HG03045 (cell line): Measurements from ENCODE around the gene TMEM198.

Experiments used
- ATAC-seq: cut with Tn5 transposase; IDR thresholded peaks from one replicate; pipeline ENCODE4 v1.9.1; 2021; ENCODE audit warnings: mild to moderate bottlenecking, moderate library complexity; ENCODE audit not compliant: unreplicated experiment

Gene TMEM198

DNA sequence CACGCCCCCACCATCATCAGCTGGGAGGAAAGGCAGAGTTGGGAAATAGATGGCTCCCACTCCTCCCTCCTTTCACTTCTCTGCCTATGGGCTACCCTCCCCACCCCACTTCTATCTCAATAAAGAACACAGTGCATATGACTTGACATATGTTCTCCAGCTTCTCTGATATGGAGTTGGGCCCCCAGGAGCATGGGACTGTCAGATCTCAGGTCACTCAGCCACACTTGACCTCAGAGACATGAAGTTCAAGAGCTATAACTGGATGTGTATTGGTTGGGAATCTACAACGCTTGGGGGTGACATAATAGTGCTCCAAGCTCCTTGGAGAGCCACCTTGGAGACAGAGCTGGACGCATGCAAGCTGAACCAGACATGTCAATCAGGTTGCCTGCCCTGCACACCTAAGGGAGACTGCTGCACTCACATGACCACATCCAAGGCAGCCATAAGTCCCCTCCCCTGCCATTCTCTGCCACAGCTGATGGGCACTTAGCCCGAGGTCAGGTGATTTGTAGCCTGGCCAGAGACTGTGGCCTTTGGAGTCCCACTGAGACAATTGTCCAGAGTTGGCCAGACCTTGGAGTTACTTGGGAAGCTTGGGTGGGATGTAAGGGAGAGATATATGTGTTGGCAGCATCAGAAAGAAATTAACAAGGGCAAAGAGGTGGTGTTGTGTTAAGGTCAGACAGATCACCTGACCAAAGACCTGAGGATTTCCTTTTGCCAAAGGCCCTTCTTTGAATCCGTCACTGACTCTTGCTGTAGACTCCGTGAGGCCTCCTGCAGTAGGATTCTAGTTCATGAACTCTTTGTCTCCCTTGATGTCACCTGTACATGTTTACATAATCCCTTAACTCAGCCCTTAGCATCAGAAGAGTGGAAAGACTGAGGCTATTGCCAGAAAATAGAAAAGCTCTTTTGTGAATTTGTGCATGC, 32.0 kb downstream of the TMEM198 start:
- no peak for ATAC-seq

DNA sequence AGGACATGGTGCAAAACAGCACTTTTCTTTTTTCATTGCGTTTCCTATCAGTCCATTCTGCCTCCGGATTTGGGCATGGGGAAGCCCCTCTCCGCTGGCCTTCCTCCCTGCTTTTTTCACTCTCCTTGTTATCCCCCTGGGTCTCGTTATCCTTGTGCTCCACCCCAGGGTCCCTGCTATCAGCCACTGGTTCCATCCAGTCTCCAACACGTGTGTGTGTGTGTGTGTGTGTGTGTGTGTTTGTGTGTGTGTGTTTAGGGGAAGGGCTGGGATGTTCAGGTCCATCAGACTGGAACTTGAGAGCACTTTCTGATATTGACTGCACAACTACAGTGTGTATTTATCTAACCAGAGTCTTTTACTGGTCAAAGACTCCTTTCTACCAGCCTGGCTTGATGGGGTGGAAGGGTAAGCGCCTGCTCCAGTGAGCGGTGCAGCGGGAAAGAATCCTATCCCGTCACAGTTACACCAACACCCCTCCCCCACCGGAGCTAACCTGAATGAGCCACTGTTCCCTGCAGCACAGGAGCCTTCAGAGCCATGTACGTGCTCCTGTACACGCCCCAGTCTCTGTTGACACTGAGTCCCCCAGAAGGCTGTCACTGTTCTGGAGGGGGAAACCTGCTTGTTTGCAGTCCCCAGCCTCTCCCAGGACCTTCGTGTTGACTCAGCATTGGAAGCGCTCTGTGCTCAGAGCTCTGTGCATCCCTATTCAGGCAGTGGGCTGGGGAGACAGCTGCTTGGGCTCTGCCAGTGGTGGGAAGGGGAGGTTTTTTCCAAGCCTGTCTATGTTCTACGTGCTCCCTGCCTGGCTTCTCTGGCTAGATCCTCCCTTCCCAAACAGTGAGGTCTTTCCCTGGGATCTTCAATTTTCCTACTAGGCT, 32.9 kb downstream of the TMEM198 start:
- ATAC-seq = no peak

GRCh38 chr2:219578811-219579613, 35.2 kb downstream of the TMEM198 start:
- ATAC-seq = no peak

DNA sequence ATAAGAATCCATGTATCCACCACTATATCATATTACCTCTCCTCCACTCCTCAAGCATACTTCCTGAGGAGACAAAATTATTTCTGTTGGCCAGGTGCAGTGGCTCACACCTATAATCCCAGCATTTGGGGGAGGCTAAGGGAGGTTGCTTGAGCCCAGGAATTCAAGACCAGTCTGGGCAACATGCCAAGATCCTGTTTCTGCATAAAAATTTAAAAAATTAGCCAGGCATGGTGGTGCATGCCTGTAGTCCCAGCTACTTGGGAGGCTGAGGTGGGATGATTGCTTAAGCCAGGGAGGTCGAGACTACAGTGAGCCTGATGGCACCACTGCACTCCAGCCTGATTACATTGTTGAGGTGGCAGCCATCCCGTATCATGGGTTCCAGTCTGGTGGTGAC, 37.5 kb downstream of the TMEM198 start:
- ATAC-seq = no peak

GRCh38 chr2:219591091-219591490, 47.3 kb downstream of the TMEM198 start:
- ATAC-seq = no peak

- no peak for ATAC-seq
These were observed 48.9 kb downstream of the TMEM198 start for GRCh38 chr2:219592736-219593135.

- ATAC-seq = no peak
These were observed 49.3 kb downstream of the TMEM198 start for GRCh38 chr2:219593154-219593553.

DNA sequence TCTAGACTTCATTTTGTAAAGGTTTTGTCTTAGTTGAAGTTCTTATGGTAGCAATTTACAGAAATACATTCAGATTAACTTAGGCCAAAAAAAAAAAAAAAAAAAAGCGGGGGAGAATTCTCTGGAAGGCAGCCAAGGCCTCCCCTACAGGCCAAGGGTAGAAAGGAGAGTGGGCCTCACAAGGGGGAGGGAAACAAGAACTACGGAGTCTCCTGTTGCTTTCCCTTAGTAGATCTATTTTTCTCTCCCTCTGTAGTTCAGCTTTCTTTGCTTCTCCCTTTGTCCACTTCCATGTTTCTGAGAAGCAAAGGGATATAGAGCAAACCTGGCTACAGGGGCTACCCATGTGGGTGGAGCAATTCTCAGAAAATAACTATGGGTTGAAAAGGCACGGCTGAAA, 51.4 kb downstream of the TMEM198 start:
- ATAC-seq = no peak

DNA sequence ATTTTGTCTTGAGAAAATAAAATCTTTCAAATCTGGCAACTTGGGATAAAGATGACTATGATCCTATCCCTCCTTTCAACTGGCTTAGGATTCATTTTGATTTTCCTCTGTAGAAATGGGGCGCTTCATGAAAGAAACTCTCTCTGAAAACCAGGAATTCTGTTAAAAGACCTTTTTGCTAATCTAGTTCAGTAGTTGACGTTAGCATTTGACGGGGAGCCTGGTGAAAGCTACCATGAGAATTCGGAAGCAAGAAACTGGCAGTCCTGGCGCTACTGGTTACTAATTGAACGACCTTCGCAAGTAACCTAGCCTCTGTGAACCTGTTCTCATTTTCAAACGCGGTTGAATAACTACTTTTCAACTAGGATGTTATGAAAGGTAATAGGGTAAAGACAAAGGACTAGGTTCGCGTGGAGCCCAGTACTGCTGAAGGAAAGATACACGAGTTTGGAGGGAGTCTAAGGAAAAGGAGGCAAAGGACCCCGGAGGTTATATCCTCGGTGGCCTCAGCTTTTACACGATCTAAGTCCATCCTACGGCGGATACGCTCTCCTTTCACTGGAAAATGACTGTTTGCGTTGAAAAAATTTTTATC, 53.2 kb downstream of the TMEM198 start:
- ATAC-seq = peak; percentile 2

DNA sequence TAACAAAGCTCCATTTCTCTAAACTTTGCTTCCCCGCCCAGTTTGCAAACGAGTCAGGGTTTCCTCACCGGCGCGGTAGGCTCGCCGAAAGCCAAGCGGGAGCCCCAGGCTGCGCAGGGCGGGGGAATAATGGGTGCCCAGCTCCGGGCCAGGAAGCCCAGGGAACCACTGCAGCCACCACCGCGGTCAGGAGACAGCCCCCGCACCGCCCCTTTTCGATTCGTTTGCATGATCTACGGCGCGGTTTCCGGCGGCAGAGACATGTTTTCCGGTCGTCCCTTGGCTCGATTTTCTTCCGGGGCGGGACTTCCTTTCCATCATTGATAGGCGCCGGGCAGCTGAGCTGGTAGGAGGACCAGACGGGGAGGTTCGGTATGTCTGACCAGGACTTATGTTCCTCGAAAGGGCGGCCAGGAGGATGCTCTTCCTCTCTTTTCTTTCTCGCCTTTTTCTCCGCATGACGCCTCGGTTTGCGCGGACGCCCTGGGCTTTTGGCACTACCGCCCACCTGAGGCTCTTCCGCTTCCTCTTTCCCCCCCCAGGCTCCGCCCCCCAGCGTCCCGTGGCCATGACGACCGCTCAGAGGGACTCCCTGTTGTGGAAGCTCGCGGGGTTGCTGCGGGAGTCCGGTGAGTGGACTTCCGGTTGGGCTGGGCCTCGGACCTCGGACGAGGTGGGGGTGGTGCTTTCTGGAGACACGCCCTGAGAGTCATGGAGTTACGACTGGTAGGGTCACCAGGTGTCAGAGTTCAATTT, 53.9 kb downstream of the TMEM198 start, which contains the start of gene STK11IP:
TSS of gene STK11IP (plus strand) at position 306 of the 756 bp plus-strand sequence. CDS start at position 569, 263 bp downstream.
- ATAC-seq = peak; percentile 93

DNA sequence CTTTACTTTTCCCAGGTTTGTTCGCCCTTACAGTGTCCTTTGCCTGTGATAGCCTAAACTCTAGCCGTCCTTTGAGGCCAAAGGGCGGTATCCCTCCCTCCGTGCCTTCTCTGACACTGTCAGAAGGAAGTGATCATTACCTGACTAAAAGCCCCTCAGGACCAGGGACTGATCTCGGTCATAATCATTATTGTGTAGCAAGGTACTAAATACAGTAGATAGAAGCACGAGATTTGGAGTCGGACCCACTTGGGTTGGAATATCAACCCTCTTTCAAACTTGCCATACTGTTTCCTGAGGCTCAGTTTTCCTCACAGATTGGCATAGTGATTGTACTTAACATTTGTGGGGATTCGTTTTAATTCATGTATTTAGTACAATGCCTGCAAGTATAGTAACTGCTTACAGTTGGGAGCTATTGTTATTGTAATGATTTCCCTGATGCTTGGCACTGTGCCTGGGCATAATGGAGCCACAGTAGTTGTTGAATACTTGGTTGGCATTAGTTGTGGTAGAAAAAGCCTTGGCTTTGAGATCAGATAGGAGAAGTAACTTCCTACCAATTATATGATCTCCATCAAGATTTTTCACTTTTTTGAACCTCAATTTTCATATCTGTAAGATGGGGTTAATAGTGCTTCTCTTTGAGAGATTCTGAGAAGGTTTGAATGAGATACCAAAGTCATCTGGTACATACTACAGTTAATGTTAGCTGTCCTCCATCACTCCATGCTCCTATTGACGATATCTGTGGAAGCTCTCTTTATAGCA, 54.7 kb downstream of the TMEM198 start:
- ATAC-seq = no peak
